Trophoblast cell (in vitro differentiated cells and primary cell): ENCODE data around the gene SPDYE1.
"Not testable (repeated sequence)": the region's sequence is repeated elsewhere in the genome, so short reads cannot be mapped to it uniquely, and the experiment has no call there.

Source experiments
- DNase-seq, 2 donors: peaks; one replicate each; pipeline ENCODE4 v3.0.0-alpha.2; 2016
- H2AFZ ChIP-seq: 2 replicates; pipeline ENCODE4 v1.6.1; 2013; ENCODE audit warnings: low read length, moderate library complexity, mild to moderate bottlenecking; ENCODE audit not compliant: insufficient read depth, poor library complexity
- H2AK5ac ChIP-seq: 2 replicates; pipeline ENCODE4 v1.6.1; 2013; ENCODE audit warnings: mild to moderate bottlenecking, low read length
- H2BK120ac ChIP-seq: 2 replicates; pipeline ENCODE4 v1.6.1; 2013; ENCODE audit warnings: low read length, mild to moderate bottlenecking, moderate library complexity; ENCODE audit not compliant: insufficient read depth, poor library complexity
- H2BK12ac ChIP-seq: 2 replicates; pipeline ENCODE4 v1.6.1; 2013; ENCODE audit warnings: mild to moderate bottlenecking, low read length, moderate library complexity
- H2BK5ac ChIP-seq: 2 replicates; pipeline ENCODE4 v1.6.1; 2013; ENCODE audit warnings: low read length, low read depth, moderate library complexity, mild to moderate bottlenecking; ENCODE audit not compliant: poor library complexity
- H3K14ac ChIP-seq: 2 replicates; pipeline ENCODE4 v1.6.1; 2013; ENCODE audit warnings: mild to moderate bottlenecking, low read length
- H3K18ac ChIP-seq: 2 replicates; pipeline ENCODE4 v1.6.1; 2013; ENCODE audit warnings: mild to moderate bottlenecking, low read length
- H3K23ac ChIP-seq: 2 replicates; pipeline ENCODE4 v1.6.1; 2013; ENCODE audit warnings: low read length
- H3K27ac ChIP-seq: 2 replicates; pipeline ENCODE4 v1.5.1; 2013; ENCODE audit warnings: low read depth, mild to moderate bottlenecking, inconsistent platforms, low read length, moderate library complexity
- H3K27me3 ChIP-seq: 2 replicates; pipeline ENCODE4 v1.6.1; 2013; ENCODE audit warnings: inconsistent platforms, mild to moderate bottlenecking, low read length, moderate library complexity; ENCODE audit not compliant: insufficient read depth
- H3K36me3 ChIP-seq, 2 experiments: 1 replicate in 1 of 2; 2 replicates in 1 of 2; pipeline ENCODE4 v1.6.1; 2013; ENCODE audit warnings: low read length in 2 of 2, mild to moderate bottlenecking in 2 of 2, moderate library complexity in 1 of 2; ENCODE audit not compliant: insufficient read depth in 2 of 2, control insufficient read depth in 1 of 2
- H3K4ac ChIP-seq: 2 replicates; pipeline ENCODE4 v1.6.1; 2013; ENCODE audit warnings: low read depth, mild to moderate bottlenecking, low read length, moderate library complexity
- H3K4me1 ChIP-seq, 2 experiments: 1 replicate in 1 of 2; 2 replicates in 1 of 2; pipeline ENCODE4 v1.6.1; 2013; ENCODE audit warnings: low read length in 2 of 2, mild to moderate bottlenecking in 2 of 2, moderate library complexity in 1 of 2; ENCODE audit not compliant: insufficient read depth in 2 of 2, control insufficient read depth in 1 of 2
- H3K4me2 ChIP-seq: 2 replicates; pipeline ENCODE4 v1.6.1; 2013; ENCODE audit warnings: inconsistent platforms, mild to moderate bottlenecking, low read length, moderate library complexity
- H3K4me3 ChIP-seq: 2 replicates; pipeline ENCODE4 v1.5.1; 2013; ENCODE audit warnings: mild to moderate bottlenecking, low read depth, low read length, inconsistent platforms
- H3K79me1 ChIP-seq: one replicate; pipeline ENCODE4 v1.6.1; 2013; ENCODE audit warnings: low read length
- H3K79me2 ChIP-seq: 2 replicates; pipeline ENCODE4 v1.6.1; 2013; ENCODE audit warnings: low read length, mild to moderate bottlenecking; ENCODE audit not compliant: control insufficient read depth, insufficient read depth, poor library complexity
- H3K9ac ChIP-seq: 2 replicates; pipeline ENCODE4 v1.6.1; 2013; ENCODE audit warnings: mild to moderate bottlenecking, low read length
- H3K9me3 ChIP-seq: 2 replicates; pipeline ENCODE4 v1.6.1; 2013; ENCODE audit warnings: low read depth, mild to moderate bottlenecking, control low read depth, inconsistent platforms, low read length; ENCODE audit not compliant: insufficient read depth
- H4K12ac ChIP-seq: 2 replicates; pipeline ENCODE4 v1.6.1; 2013; ENCODE audit warnings: low read depth, mild to moderate bottlenecking, low read length, moderate library complexity
- H4K8ac ChIP-seq: 2 replicates; pipeline ENCODE4 v1.6.1; 2013; ENCODE audit warnings: low read depth, mild to moderate bottlenecking, low read length, moderate library complexity
- H4K91ac ChIP-seq: one replicate; pipeline ENCODE4 v1.6.1; 2013; ENCODE audit warnings: low read depth, mild to moderate bottlenecking, low read length, moderate library complexity
- WGBS: extraction: QIAGEN DNeasy Blood & Tissue Kit; methylation state at CpG from one replicate; pipeline ENCODE4 v1.1.7; 2013; ENCODE audit warnings: missing lambda C conversion rate; ENCODE audit not compliant: insufficient read length, insufficient coverage; ENCODE audit errors: extremely low coverage; 5-methylcytosine and 5-hydroxymethylcytosine counted together

The SPDYE1 gene

DNA sequence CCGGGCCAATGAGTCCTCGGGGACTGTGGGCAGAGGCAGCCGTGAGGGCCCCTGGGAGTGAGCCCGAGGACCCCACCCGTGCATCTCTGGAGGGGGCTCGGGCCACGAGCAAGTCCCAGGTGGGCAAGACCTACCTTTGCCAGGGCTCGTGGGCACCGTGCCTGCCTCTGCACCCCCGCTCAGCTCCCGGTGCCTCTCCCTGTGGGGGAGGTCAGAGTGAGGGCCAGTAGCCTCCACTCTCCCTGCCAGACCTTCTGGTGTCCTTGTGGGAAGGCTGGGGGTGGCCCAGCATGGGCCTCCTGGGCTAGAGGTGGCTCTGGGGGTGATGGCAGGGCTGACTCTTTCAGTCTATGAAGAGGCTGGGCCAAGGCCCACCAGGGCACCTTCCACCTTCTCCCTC lies 31.7 kb downstream of the SPDYE1 start:
- H3K79me1 ChIP-seq = not testable (repeated sequence)

DNA sequence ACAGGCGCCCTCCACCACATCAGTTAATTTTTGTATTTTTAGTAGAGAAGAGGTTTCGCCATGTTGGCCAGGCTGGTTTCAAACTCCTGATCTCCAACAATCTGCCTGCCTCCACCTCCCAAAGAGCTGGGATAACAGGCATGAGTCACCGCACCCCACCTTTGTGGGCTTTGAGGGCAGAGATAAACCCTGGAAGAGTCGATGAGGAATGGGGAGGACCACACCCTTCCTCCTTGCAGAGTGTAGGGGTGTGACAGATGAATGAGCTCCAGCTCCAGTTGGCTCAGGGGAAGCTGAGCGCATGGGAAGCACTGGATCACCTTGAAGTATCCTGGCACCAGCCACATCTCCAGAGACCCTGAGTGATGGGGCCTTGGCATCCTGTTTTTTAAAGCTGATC lies 32.3 kb downstream of the SPDYE1 start:
- not testable (repeated sequence) for H3K9ac ChIP-seq, H3K9me3 ChIP-seq, H3K4me2 ChIP-seq, H3K27me3 ChIP-seq, H2AFZ ChIP-seq, H3K27ac ChIP-seq, H3K18ac ChIP-seq, H3K4ac ChIP-seq, H3K4me1 ChIP-seq, H2BK5ac ChIP-seq, H2BK120ac ChIP-seq, DNase-seq, H3K23ac ChIP-seq, H3K79me1 ChIP-seq, H4K91ac ChIP-seq, H4K12ac ChIP-seq, H3K4me3 ChIP-seq, H3K36me3 ChIP-seq, H3K79me2 ChIP-seq, H4K8ac ChIP-seq, H3K14ac ChIP-seq, H2BK12ac ChIP-seq, H2AK5ac ChIP-seq
- no CpG with 5 or more reads among the region's 5 CpGs for WGBS

More for the DNA sequence above, 31.7 kb downstream of the SPDYE1 start:
- not testable (repeated sequence) for H3K4me2 ChIP-seq, H3K4ac ChIP-seq, H4K12ac ChIP-seq, H2AK5ac ChIP-seq, H4K8ac ChIP-seq, H3K9me3 ChIP-seq, H2BK120ac ChIP-seq, H3K27me3 ChIP-seq, H2AFZ ChIP-seq, H3K14ac ChIP-seq, H2BK12ac ChIP-seq, H3K9ac ChIP-seq, H3K36me3 ChIP-seq, H3K79me2 ChIP-seq, H3K27ac ChIP-seq, H4K91ac ChIP-seq, H3K4me1 ChIP-seq, H3K4me3 ChIP-seq, DNase-seq, H2BK5ac ChIP-seq, H3K23ac ChIP-seq, H3K18ac ChIP-seq
- no CpG with 5 or more reads among the region's 11 CpGs for WGBS

DNA sequence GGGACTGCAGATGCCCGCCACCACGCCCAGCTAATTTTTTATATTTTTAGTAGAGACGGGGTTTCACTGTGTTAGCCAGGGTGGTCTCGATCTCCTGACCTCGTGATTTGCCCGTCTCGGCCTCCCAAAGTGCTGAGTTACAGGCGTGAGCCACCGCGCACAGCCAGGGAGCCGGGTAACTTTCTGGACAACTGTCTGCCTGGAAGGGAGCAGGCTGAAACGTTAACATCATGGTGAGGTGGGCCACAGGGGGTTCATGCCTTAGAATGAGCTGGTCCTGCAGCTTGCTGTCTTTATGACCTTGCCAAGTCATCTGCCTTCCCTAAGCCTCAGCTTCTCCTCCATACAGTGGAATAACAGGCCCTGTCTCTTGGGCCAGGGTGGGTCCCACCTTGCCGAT lies 33.6 kb downstream of the SPDYE1 start:
- H3K14ac ChIP-seq, H3K18ac ChIP-seq, H3K4ac ChIP-seq, H3K9me3 ChIP-seq, H2BK120ac ChIP-seq, H3K9ac ChIP-seq, H3K79me1 ChIP-seq, H3K36me3 ChIP-seq, H2AFZ ChIP-seq, H2AK5ac ChIP-seq, DNase-seq, H4K8ac ChIP-seq, H2BK5ac ChIP-seq, H4K12ac ChIP-seq, H3K4me2 ChIP-seq, H3K4me1 ChIP-seq, H2BK12ac ChIP-seq, H3K23ac ChIP-seq, H3K27ac ChIP-seq, H3K4me3 ChIP-seq, H4K91ac ChIP-seq, H3K27me3 ChIP-seq, H3K79me2 ChIP-seq: not testable (repeated sequence)
- WGBS = no CpG with 5 or more reads among the region's 13 CpGs

DNA sequence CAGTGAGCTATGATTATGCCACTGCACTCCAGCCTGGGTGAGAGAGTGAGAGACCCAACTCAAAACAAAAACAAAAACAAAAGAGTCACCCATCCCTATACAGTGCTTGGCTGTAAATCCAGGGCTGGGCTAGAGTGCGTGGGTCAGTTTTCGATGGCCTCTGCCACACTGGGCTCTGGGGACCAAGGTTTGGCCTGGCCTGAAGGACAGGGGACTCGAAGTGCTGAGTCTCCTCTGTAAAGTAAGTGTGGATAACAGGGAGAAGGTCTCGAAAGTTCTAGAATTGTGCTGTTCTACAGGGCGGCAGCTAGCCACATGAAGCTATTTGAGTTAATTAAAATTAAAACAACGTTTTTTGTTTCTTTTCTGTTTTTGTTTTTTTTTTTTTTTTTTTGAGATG lies 34.3 kb downstream of the SPDYE1 start:
- not testable (repeated sequence) for H3K4me2 ChIP-seq, H3K18ac ChIP-seq, H3K23ac ChIP-seq, H2BK5ac ChIP-seq, H3K79me2 ChIP-seq, H3K79me1 ChIP-seq, H3K36me3 ChIP-seq, H2AK5ac ChIP-seq, H3K9me3 ChIP-seq, H3K9ac ChIP-seq, H2BK120ac ChIP-seq, H4K91ac ChIP-seq, H3K14ac ChIP-seq, H3K4me1 ChIP-seq, H3K27me3 ChIP-seq, H3K4ac ChIP-seq, H2BK12ac ChIP-seq, H4K12ac ChIP-seq, H3K27ac ChIP-seq, H4K8ac ChIP-seq, H2AFZ ChIP-seq, DNase-seq, H3K4me3 ChIP-seq
- WGBS = no CpG with 5 or more reads among the region's 6 CpGs
